Astrocyte (in vitro differentiated cells and primary cell): ENCODE data around the gene SP7.

Experiments
- CTCF ChIP-seq: IDR thresholded peaks from 2 replicates; pipeline ENCODE4 v1.5.1; 2011; ENCODE audit warnings: low read depth, mild to moderate bottlenecking, inconsistent platforms, low read length, moderate library complexity; ENCODE audit not compliant: insufficient read depth
- EZH2 ChIP-seq: IDR thresholded peaks from 2 replicates; pipeline ENCODE4 v1.6.1; 2012; ENCODE audit warnings: mild to moderate bottlenecking, low read length, inconsistent platforms; ENCODE audit not compliant: insufficient read depth

GRCh38 chr12:53300187-53300586, 36.0 kb downstream of the SP7 start:
- no peak for TF ChIP-seq CTCF
- no peak for TF ChIP-seq EZH2
